GM12878 (cell line): ENCODE measurements around the gene MACROD2. TPM values are rescaled to one million over a fixed set of nuclear protein-coding genes. Genes with fewer than 3 reads are reported as not detected.

Experiments used
- ATAC-seq: fragments of 200-7000 bp; cut with Tn5 transposase; 3 replicates; pipeline ENCODE4 v1.9.1; 2020; ENCODE audit warnings: mild to moderate bottlenecking, moderate library complexity
- BruUV-seq: library from RNA; stranded (reverse); fragments of 400-500 nt; replicated peaks from 2 replicates; lab custom pipeline; 2021; lab: Mats Ljungman, UMichigan
- CTCF ChIA-PET: fragments of 300-600 bp; sonication (Branson Sonifier 250); formaldehyde crosslinking; extraction: SDS; loops from one replicate; lab custom pipeline; 2021; ENCODE audit warnings: inconsistent platforms; lab: Yijun Ruan, JAX
- POLR2A ChIA-PET: fragments of 350-600 bp; formaldehyde crosslinking; extraction: SDS; loops from one replicate; lab custom pipeline; 2021; ENCODE audit warnings: inconsistent platforms; lab: Charles Lee
- RAD21 ChIA-PET: fragments of 300-600 bp; sonication (Branson Sonifier 250); formaldehyde crosslinking; loops from one replicate; lab custom pipeline; 2023; ENCODE audit warnings: antibody characterized with exemption; ENCODE audit not compliant: unreplicated experiment; lab: Charles Lee
- SMC1A ChIA-PET: fragments of 300-600 bp; sonication (Branson Sonifier 250); formaldehyde crosslinking; loops from one replicate; lab custom pipeline; 2023; ENCODE audit not compliant: unreplicated experiment, uncharacterized antibody; lab: Charles Lee
- DNase-seq: peaks from one replicate; pipeline ENCODE4 v3.0.0-alpha.2; 2011; ENCODE audit warnings: low read depth, low spot score
- FAIRE-seq: peaks from 3 replicates; lab custom pipeline; 2011; peaks lifted over from hg19 to GRCh38; lab: Jason Lieb, UNC
- H2AFZ ChIP-seq: 2 replicates; pipeline ENCODE4 v1.6.0; 2011; ENCODE audit warnings: low read depth, low read length, control low read depth; ENCODE audit not compliant: control insufficient read depth
- H3K27ac ChIP-seq: 2 replicates; pipeline ENCODE4 v1.5.1; 2011; ENCODE audit warnings: control low read depth; ENCODE audit not compliant: control insufficient read depth, insufficient read depth
- H3K27me3 ChIP-seq, 2 experiments: replicated peaks in 1 of 2; 2 replicates each; pipeline versions ENCODE4 v1.6.0 to v1.6.1; 2011; ENCODE audit warnings: low read length in 1 of 2; ENCODE audit not compliant: control insufficient read depth in 2 of 2, insufficient read depth in 2 of 2
- H3K36me3 ChIP-seq, 2 experiments: 2 replicates each; pipeline ENCODE4 v1.5.1; 2011; ENCODE audit warnings: low read length in 1 of 2; ENCODE audit not compliant: control insufficient read depth in 2 of 2, insufficient read depth in 2 of 2
- H3K4me1 ChIP-seq: 2 replicates; pipeline ENCODE4 v1.6.1; 2011; ENCODE audit warnings: mild to moderate bottlenecking, low read length, moderate library complexity, mixed read lengths; ENCODE audit not compliant: control insufficient read depth, insufficient read depth
- H3K4me2 ChIP-seq: 2 replicates; pipeline ENCODE4 v1.6.0; 2011; ENCODE audit warnings: control low read depth; ENCODE audit not compliant: control insufficient read depth, insufficient read depth
- H3K4me3 ChIP-seq: fragments of 200-600 bp; sonication (generic); 2 replicates; pipeline ENCODE4 v1.5.1; 2016
- H3K79me2 ChIP-seq: 2 replicates; pipeline ENCODE4 v1.6.0; 2011; ENCODE audit warnings: low read length; ENCODE audit not compliant: control insufficient read depth, insufficient read depth
- H3K9ac ChIP-seq: 2 replicates; pipeline ENCODE4 v1.8.0; 2011; ENCODE audit warnings: low read length, control low read depth, mixed read lengths; ENCODE audit not compliant: control insufficient read depth, insufficient read depth
- H3K9me3 ChIP-seq: replicated peaks from 3 replicates; pipeline ENCODE4 v1.5.1; 2011; ENCODE audit warnings: mild to moderate bottlenecking, low read length; ENCODE audit not compliant: control insufficient read depth, insufficient read depth
- H4K20me1 ChIP-seq: 2 replicates; pipeline ENCODE4 v1.6.0; 2011; ENCODE audit not compliant: control insufficient read depth, insufficient read depth
- E4F1 ChIP-seq: fragments of 450-650 bp; IDR thresholded peaks from 2 replicates; pipeline ENCODE4 v1.6.1; 2018; ENCODE audit warnings: borderline replicate concordance, mild to moderate bottlenecking; ENCODE audit not compliant: partially characterized antibody
- MTA2 ChIP-seq: fragments of 450-650 bp; IDR thresholded peaks from 2 replicates; pipeline ENCODE4 v1.6.1; 2016; ENCODE audit warnings: low read depth, mild to moderate bottlenecking, moderate library complexity
- MYB ChIP-seq: fragments of 150-350 bp; IDR thresholded peaks from 2 replicates; pipeline ENCODE4 v1.6.1; 2014; ENCODE audit warnings: mild to moderate bottlenecking, low read depth, low read length, borderline replicate concordance
- NFIC ChIP-seq: IDR thresholded peaks from 2 replicates; pipeline ENCODE4 v1.6.1; 2012; ENCODE audit warnings: low read depth, mild to moderate bottlenecking, inconsistent platforms, low read length, moderate library complexity
- PML ChIP-seq: IDR thresholded peaks from 2 replicates; pipeline ENCODE4 v1.6.1; 2012; ENCODE audit warnings: low read length, inconsistent platforms
- RAD21 ChIP-seq: IDR thresholded peaks from 2 replicates; pipeline ENCODE4 v1.6.1; 2011; ENCODE audit warnings: mild to moderate bottlenecking, low read depth, low read length, moderate library complexity; ENCODE audit not compliant: insufficient read depth
- SIX5 ChIP-seq: IDR thresholded peaks from 2 replicates; pipeline ENCODE4 v1.6.1; 2011; ENCODE audit warnings: mild to moderate bottlenecking, low read depth, low read length, moderate library complexity; ENCODE audit not compliant: severe bottlenecking
- STAT1 ChIP-seq: fragments of 450-650 bp; conservative IDR thresholded peaks from 2 replicates; pipeline ENCODE4 v1.6.1; 2014; ENCODE audit warnings: antibody characterized with exemption, mild to moderate bottlenecking
- YY1 ChIP-seq: IDR thresholded peaks from 2 replicates; pipeline ENCODE4 v1.6.1; 2011; ENCODE audit warnings: low read depth, mild to moderate bottlenecking, low read length
- ZBTB11 ChIP-seq: fragments of 450-650 bp; formaldehyde crosslinking; IDR thresholded peaks from 2 replicates; pipeline ENCODE4 v1.5.0; 2022; ENCODE audit warnings: mild to moderate bottlenecking, missing genetic modification characterization
- ZBTB33 ChIP-seq: fragments of 450-650 bp; IDR thresholded peaks from 2 replicates; pipeline ENCODE4 v1.6.1; 2017; ENCODE audit warnings: mild to moderate bottlenecking
- WGBS: methylation state at CpG from one replicate; pipeline ENCODE4 v1.1.6; 2016; ENCODE audit warnings: low lambda C conversion rate; ENCODE audit not compliant: insufficient replicate concordance, insufficient coverage; ENCODE audit errors: missing lambda C conversion rate; 5-methylcytosine and 5-hydroxymethylcytosine counted together
- in situ Hi-C: fragments of 300-500 bp; cut with MboI; formaldehyde crosslinking; loops from 9 replicates; pipeline ENCODE4 v1.14.3; 2018; ENCODE audit warnings: mixed read lengths
- intact Hi-C: fragments of 100-400 bp; cut with micrococcal nuclease; formaldehyde crosslinking; loops from one replicate; pipeline ENCODE4 v1.14.2; 2022; ENCODE audit not compliant: unreplicated experiment
- polyA plus RNA-seq, 11 experiments: library from polyadenylated mRNA; depleted of rRNA in 4 of 11; unstranded in 6 of 11; stranded (reverse) in 5 of 11; fragments of >200 nt; fragmentation: Nextera tagmentation in 4 of 11; fragmentation: Illumina TruSeq in 1 of 11; extraction: Ambion mirVana in 4 of 11; extraction: Trizol in 1 of 11; gene quantifications; 1 replicate in 1 of 11; 2 replicates in 10 of 11; pipeline versions ENCODE4 v1.2.1 to v1.2.3, GENCODE V29; 2011 to 2016; ENCODE audit warnings: inconsistent platforms in 2 of 11, missing spikeins in 2 of 11, low read depth in 1 of 11
- total RNA-seq, 4 experiments: library from RNA; depleted of rRNA in 3 of 4; stranded (reverse); fragments of >200 nt in 3 of 4; fragmentation: Illumina TruSeq in 1 of 4; extraction: Trizol in 1 of 4; gene quantifications; 2 replicates each; pipeline versions ENCODE4 v1.2.1 to v1.2.3, GENCODE V29; 2013 to 2021

Gene MACROD2
- total and polyA plus RNA-seq, 10 of the 15 experiments (the other 5 are each of a cell fraction or from before 2014, with no cell fraction given), result 1.1 to 21.5 (median 2.2) TPM

- TF ChIP-seq E4F1 (no peak), MTA2 (no peak)
Observed at GRCh38 chr20:15632680-15633079, 1637.4 kb downstream of the MACROD2 start (continued).

- Histone ChIP-seq H3K4me1 (no peaks in the 10 kb centered on the region), H3K36me3 (no peaks in the 10 kb centered on the region), H3K4me3 (no peak overlapping the region), H4K20me1 (no peaks in the 10 kb centered on the region), H3K4me2 (no peak overlapping the region), H3K9ac (no peak overlapping the region), H3K79me2 (no peaks in the 10 kb centered on the region), H3K27ac (no peak overlapping the region), H3K9me3 (no peaks in the 10 kb centered on the region), H2AFZ (no peak overlapping the region), H3K27me3 (no peaks in the 10 kb centered on the region)
- no peak for DNase-seq
- ChIA-PET RAD21 (no interaction called here), POLR2A (no interaction called here), SMC1A (no interaction called here), CTCF (no interaction called here)
- in situ Hi-C loops (no loop called here), intact Hi-C loops (no loop called here)
- no TSS peak for BruUV-seq
- ATAC-seq, result no peak
- no peak for FAIRE-seq
- 44% methylated on average over 2 of the region's 2 CpGs for WGBS
- TF ChIP-seq ZBTB33 (no peak), MYB (no peak), NFIC (no peak), STAT1 (no peak), SIX5 (no peak), ZBTB11 (CRISPR knock-in tag) (no peak), PML (no peak), RAD21 (no peak), YY1 (no peak)
Observed at GRCh38 chr20:15634102-15634501, 1638.8 kb downstream of the MACROD2 start.
